ENCODE results near the gene PPP1R12C. TPM values are rescaled to one million over a fixed set of nuclear protein-coding genes. Genes with fewer than 3 reads are reported as not detected.

The PPP1R12C gene
- total RNA-seq, 4 donors from 2014 or later: 30.0 to 149 (median 69.6) TPM

DNA sequence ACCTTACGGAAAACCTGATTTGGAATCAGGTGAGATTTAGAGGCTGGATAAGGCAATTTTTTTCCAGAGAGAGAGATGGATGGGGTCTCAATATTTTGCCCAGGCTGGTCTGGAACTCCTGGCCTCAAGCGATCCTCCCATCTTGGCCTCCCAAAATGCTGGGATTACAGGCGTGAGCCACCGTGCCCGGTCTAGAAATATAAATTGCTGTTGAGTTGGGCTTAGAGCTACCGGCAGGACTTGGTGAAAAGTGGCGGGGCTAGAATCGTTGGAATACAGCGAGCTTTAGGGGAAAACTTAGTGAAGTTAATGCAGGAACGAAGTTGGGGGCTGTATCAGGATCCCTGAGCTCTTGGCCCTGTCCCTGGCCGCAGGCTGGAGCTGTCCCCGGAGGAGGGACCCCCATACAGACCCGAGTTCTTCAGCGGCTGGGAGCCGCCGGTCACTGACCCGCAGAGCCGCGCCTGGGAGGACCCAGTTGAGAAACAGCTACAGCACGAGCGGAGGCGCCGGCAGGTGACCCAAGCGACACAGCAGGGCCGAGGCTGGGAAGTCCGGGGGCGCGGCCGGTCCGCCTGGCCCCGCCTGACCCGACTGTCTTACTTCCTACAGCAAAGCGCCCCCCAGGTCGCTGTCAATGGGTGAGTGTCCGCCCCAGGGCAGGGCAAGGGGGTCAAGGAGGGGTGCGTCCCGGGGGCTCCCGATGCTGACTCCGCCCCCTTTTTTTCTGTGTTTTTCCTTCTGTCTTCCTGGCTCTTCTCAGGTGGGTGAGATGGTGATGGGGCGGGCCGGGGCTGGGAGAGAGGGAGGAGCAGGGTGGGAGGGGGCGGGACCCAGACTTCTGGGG is 34.2 kb downstream of the PPP1R12C start:
- TF ChIP-seq, protein P1, sequence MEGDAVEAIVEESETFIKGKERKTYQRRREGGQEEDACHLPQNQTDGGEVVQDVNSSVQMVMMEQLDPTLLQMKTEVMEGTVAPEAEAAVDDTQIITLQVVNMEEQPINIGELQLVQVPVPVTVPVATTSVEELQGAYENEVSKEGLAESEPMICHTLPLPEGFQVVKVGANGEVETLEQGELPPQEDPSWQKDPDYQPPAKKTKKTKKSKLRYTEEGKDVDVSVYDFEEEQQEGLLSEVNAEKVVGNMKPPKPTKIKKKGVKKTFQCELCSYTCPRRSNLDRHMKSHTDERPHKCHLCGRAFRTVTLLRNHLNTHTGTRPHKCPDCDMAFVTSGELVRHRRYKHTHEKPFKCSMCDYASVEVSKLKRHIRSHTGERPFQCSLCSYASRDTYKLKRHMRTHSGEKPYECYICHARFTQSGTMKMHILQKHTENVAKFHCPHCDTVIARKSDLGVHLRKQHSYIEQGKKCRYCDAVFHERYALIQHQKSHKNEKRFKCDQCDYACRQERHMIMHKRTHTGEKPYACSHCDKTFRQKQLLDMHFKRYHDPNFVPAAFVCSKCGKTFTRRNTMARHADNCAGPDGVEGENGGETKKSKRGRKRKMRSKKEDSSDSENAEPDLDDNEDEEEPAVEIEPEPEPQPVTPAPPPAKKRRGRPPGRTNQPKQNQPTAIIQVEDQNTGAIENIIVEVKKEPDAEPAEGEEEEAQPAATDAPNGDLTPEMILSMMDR (IDR thresholded peaks at IDR 0.05; ENCODE audit: low read depth): no peak

DNA sequence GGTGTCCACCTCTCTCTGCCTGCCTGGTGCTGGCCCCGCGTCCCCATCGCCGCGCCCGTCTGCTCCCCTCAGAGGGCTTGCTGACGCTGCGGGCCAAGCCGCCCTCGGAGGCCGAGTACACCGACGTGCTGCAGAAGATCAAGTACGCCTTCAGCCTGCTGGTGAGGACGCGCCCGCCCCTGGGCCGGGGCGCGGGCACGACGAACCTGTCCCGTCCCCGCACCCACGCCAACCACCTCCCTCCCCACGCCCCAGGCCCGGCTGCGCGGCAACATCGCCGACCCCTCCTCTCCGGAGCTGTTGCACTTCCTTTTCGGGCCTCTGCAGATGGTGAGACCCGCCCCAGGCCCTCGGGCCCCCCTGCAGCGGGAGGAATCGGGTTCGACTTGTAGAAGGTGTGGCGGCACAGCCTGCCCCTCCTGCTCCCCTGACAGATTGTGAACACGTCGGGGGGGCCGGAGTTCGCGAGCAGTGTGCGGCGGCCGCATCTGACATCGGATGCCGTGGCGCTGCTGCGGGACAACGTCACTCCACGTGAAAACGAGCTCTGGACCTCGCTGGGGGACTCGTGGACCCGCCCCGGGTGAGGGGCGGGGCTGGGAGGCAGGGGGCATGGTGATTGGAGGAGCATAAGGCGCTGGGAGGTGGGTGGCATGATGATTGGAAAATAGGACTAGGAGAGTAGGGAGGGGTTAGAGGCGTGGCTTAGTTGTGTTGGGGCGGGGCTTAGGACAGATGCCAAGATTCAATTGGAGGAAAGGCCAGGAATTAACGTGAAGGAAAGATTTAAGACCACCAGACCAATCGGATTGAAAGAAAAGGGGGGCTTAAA is 35.2 kb downstream of the PPP1R12C start:
- TF ChIP-seq, protein P1 (IDR thresholded peaks at IDR 0.05; ENCODE audit: low read depth): no peak

DNA sequence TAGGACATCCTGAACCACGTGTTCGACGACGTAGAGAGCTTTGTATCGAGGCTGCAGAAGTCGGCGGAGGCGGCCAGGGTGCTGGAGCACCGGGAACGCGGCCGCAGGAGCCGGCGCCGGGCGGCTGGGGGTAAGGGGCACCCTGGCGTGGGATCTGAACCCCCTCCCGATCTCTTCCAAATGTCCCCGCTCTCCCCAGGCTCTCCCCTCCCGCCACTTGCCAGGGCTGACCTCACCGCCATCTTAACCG is 35.7 kb downstream of the PPP1R12C start:
- TF ChIP-seq, protein P1 (IDR thresholded peaks at IDR 0.05; ENCODE audit: low read depth): no peak

DNA sequence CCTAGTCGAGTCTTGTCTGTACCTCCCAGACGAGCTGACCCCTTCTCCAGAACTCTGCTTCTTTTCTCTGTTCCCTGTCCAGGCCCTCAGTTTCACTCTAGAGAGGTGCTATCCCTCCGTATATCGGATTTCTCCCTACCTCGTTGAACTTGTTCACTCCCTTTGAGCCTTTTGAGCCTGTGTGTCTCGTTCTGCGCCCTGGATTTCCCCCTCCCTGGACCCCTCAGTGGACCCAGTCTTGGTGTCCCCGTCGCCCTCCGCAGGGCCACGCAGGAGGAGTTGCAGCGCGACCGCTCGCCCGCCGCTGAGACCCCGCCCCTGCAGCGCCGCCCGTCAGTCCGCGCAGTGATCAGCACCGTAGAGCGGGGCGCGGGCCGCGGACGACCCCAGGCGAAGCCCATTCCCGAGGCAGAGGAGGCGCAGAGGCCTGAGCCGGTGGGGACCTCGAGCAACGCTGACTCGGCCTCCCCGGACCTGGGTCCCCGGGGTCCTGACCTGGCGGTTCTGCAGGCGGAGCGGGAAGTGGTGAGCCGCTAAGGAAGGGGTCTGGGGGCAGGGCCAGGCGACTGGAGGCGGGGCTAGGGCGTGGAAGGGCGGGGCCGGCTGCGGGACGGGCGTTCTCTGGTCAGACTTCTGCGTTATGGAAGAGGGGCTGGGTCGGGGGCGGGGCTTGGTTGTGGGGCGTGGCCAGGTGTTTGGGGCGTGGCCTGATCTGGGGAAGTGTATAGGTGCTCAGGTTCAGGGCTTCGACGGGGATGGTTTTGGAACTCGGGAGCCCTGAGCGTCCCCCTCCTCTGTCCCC is 36.3 kb downstream of the PPP1R12C start:
- TF ChIP-seq, protein P1 (IDR thresholded peaks at IDR 0.05; ENCODE audit: low read depth): no peak

DNA sequence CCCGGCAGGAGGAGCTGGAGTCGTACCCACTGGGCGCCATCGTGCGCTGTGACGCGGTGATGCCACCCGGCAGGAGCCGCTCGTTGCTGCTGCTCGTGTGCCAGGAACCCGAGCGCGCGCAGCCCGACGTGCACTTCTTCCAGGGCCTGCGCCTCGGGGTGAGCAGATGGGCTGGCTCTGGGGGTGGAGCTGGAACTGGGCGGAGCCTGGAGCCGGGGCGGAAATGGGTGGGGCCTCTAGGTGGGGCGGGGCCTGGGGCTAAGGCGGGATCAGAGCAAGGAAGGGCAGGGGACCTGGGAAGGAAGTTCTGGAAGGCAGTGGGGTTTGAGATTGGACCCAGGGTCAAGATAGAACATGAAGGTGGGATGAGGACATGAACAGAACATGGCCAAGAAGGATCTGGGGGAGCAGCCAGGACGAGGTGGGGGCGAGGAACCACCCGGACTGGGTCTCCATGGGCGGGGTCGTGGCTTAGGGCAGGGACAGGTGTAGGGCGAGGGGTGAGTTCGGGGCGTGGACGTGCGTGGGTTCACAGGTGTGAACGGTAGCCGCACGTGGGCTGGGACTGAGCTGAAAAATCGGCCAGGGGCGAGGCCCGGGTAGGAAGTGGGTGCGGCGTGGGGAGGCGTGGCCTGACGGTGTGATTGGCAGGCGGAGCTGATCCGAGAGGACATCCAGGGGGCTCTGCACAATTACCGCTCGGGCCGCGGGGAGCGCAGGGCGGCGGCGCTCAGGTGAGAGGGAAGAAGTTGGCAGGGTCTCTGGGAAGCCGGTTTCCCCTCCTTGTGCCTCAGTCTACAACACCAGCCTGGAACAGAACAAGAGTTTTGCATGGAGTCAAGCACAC is 37.1 kb downstream of the PPP1R12C start:
- TF ChIP-seq, protein P1 (IDR thresholded peaks at IDR 0.05; ENCODE audit: low read depth): no peak

DNA sequence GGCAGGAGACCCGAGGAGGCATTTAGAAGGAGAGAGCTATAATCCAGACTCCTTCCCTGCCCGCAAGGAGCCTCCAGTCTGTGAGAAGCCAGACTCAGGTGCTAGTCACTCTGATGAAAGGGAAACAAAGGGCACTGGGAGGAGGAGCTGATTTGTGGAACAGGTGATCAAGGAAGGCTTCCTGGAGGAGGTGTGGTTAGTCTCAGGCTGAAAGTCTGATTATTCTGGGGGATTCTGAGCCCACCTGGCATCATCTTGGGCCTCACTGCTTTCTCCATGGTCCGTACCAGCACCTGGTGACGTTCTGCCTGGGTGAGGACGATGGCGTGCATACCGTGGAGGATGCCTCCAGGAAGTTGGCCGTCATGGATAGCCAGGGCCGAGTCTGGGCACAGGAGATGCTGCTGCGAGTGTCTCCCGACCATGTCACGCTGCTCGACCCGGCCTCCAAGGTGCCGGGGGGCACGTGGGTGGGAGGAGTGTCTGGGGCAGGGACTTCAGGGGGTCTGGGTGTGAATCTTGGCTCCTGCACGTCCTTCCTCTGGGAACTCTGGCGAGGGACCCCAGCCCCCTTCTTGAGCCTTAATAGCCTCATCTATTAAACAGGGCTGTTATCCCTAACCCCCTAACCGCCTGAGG is 37.9 kb downstream of the PPP1R12C start:
- TF ChIP-seq, protein P1 (IDR thresholded peaks at IDR 0.05; ENCODE audit: low read depth): no peak
